Upper lobe of left lung (tissue), 6 donors: ENCODE measurements around the gene TRMT2B. TPM values are rescaled to one million over a fixed set of nuclear protein-coding genes. Genes with fewer than 3 reads are reported as not detected.

ENCODE experiments used
- ATAC-seq, 2 donors: fragments of 200-7000 bp; cut with Tn5 transposase; one replicate each; pipeline ENCODE4 v1.9.1; 2022; ENCODE audit warnings: mild to moderate bottlenecking in 2 of 2, moderate library complexity in 2 of 2; ENCODE audit not compliant: low FRiP score in 2 of 2
- DNase-seq, 2 donors: peaks; one replicate each; pipeline ENCODE4 v3.0.0-alpha.2; 2019 to 2020
- H3K27ac ChIP-seq, 4 donors: fragments of 200-600 bp; sonication (generic); one replicate each; pipeline ENCODE4 v1.5.1; 2016 to 2019
- H3K27me3 ChIP-seq, 4 donors: fragments of 200-600 bp; sonication (generic); one replicate each; pipeline ENCODE4 v1.5.1; 2017 to 2019
- H3K36me3 ChIP-seq, 4 donors: fragments of 200-600 bp; sonication (generic); one replicate each; pipeline ENCODE4 v1.5.1; 2016 to 2019
- H3K4me1 ChIP-seq, 4 donors: fragments of 200-600 bp; sonication (generic); one replicate each; pipeline ENCODE4 v1.5.1; 2018 to 2019
- H3K4me3 ChIP-seq, 4 donors: fragments of 200-600 bp; sonication (generic); one replicate each; pipeline ENCODE4 v1.5.1; 2017 to 2019; ENCODE audit warnings: mild to moderate bottlenecking in 2 of 4, moderate library complexity in 1 of 4
- H3K9me3 ChIP-seq, 4 donors: fragments of 200-600 bp; sonication (generic); one replicate each; pipeline ENCODE4 v1.5.1; 2018 to 2019
- CTCF ChIP-seq, 6 experiments: fragments of 450-650 bp in 4 of 6; fragments of 200-600 bp in 2 of 6; sonication (generic) in 2 of 6; IDR thresholded peaks; one replicate each; pipeline ENCODE4 v1.5.1; 2016 to 2019; ENCODE audit warnings: antibody characterized with exemption in 6 of 6
- EP300 ChIP-seq, 4 donors: sonication (generic); formaldehyde crosslinking; IDR thresholded peaks; one replicate each; pipeline ENCODE4 v1.5.1; 2017; ENCODE audit warnings: antibody characterized with exemption in 4 of 4, control low read depth in 2 of 4
- POLR2A ChIP-seq, 4 donors: fragments of 450-650 bp; IDR thresholded peaks; one replicate each; pipeline ENCODE4 v1.5.1; 2016 to 2017; ENCODE audit warnings: antibody characterized with exemption in 4 of 4, mild to moderate bottlenecking in 2 of 4
- POLR2AphosphoS5 ChIP-seq, 2 donors: sonication (generic); formaldehyde crosslinking; IDR thresholded peaks; one replicate each; pipeline ENCODE4 v1.5.1; 2017; ENCODE audit warnings: antibody characterized with exemption in 2 of 2
- WGBS, 2 donors: methylation state at CpG; one replicate each; pipeline ENCODE4 v1.1.5; 2017 to 2018; 5-methylcytosine and 5-hydroxymethylcytosine counted together
- total RNA-seq, 6 donors: library from RNA; depleted of rRNA in 4 of 6; stranded (reverse); fragments of >200 nt in 4 of 6; gene quantifications; one replicate each; pipeline versions ENCODE4 v1.1.0 to v1.2.1, GENCODE V29; 2016 to 2021
- donor health status: DM: no; HTN: no; CAD: no; lungs with moderate emphysema.
- donor health status: DM: no; HTN: yes; CAD: no; lungs with severe emphysema.

TRMT2B gene
- total RNA-seq: 10 to 100 TPM; 11.4 to 32.5 (median 19.9) TPM

- H3K4me1 ChIP-seq: peaks cover 0 to 4% (median 0%) of the 10 kb centered on the region in 4 donors
- peak; percentile 95 to 99 for ATAC-seq
- TF ChIP-seq EP300 (IDR thresholded peaks at IDR 0.05): no peak
- peak in 1 of 4 donors; percentile 52 for TF ChIP-seq POLR2A (IDR thresholded peaks at IDR 0.05)
- peak in 1 of 2 donors; percentile 36 for TF ChIP-seq POLR2AphosphoS5 (IDR thresholded peaks at IDR 0.05)
- TF ChIP-seq CTCF (IDR thresholded peaks at IDR 0.05): no peak
- no peaks in the 10 kb centered on the region for H3K27me3 ChIP-seq
- H3K4me3 ChIP-seq: peak within 1 kb of the TSS; percentile 41 to 69 (median 58)
- 0 to 41% methylated on average over 16 to 37 of the region's 43 CpGs for WGBS, 2 donors
- no peaks in the 10 kb centered on the region for H3K9me3 ChIP-seq
- H3K27ac ChIP-seq: peak within 1 kb of the TSS; percentile 86 to 90 (median 90)
- peak; percentile 82 to 88 for DNase-seq
- no peaks in the 10 kb centered on the region for H3K36me3 ChIP-seq
Measured at GRCh38 chrX:101051549-101052302, at the start of gene TRMT2B. TSS of gene TRMT2B (minus strand) at chrX:101052111. CDS start at chrX:101042289, 9,822 bp downstream.

- Histone ChIP-seq H3K4me1 (peaks cover 0 to 3% (median 0%) of the 10 kb centered on the region in 4 donors), H3K27ac (peak within 1 kb of the TSS; percentile 61 to 78 (median 68))
Measured at GRCh38 chrX:101097546-101098453, 45.9 kb upstream of the TRMT2B start, which contains the start of gene CENPI. TSS of gene CENPI (plus strand) at chrX:101098204. CDS start at chrX:101101071, 2,867 bp downstream.

GRCh38 chrX:101091817-101092216 is 39.9 kb upstream of the TRMT2B start:
- no peak for ATAC-seq
- TF ChIP-seq CTCF (IDR thresholded peaks at IDR 0.05) (no peak), EP300 (IDR thresholded peaks at IDR 0.05) (no peak), POLR2A (IDR thresholded peaks at IDR 0.05) (no peak), POLR2AphosphoS5 (IDR thresholded peaks at IDR 0.05) (no peak)
- Histone ChIP-seq H3K27ac (no peak overlapping the region), H3K4me1 (no peaks in the 10 kb centered on the region), H3K9me3 (no peaks in the 10 kb centered on the region), H3K4me3 (no peak overlapping the region), H3K27me3 (no peaks in the 10 kb centered on the region), H3K36me3 (no peaks in the 10 kb centered on the region)
- WGBS, 2 donors: 53 to 89% methylated on average over 1 of the region's 1 CpG
- no peak for DNase-seq

More at GRCh38 chrX:101097546-101098453, 45.9 kb upstream of the TRMT2B start, which contains the start of gene CENPI:
- H3K4me3 ChIP-seq: peak within 1 kb of the TSS in 3 of 4 donors; percentile 43 to 56 (median 50)
- H3K36me3 ChIP-seq: no peaks in the 10 kb centered on the region
- DNase-seq (peak; percentile 93 to 97), ATAC-seq (peak; percentile 98 to 100)
- no peaks in the 10 kb centered on the region for H3K27me3 ChIP-seq
- H3K9me3 ChIP-seq: no peaks in the 10 kb centered on the region
- peak; percentile 22 to 54 for TF ChIP-seq POLR2AphosphoS5 (IDR thresholded peaks at IDR 0.05)
- peak in 1 of 6 experiments; percentile 9 for TF ChIP-seq CTCF (IDR thresholded peaks at IDR 0.05)
- TF ChIP-seq EP300 (IDR thresholded peaks at IDR 0.05): no peak
- peak in 2 of 4 donors; percentile 38 to 57 for TF ChIP-seq POLR2A (IDR thresholded peaks at IDR 0.05)
- 0 to 39% methylated on average over 21 to 43 of the region's 48 CpGs for WGBS, 2 donors

- DNase-seq (no peak), ATAC-seq (no peak)
- Histone ChIP-seq H3K27ac (no peak overlapping the region), H3K36me3 (no peaks in the 10 kb centered on the region), H3K4me1 (no peaks in the 10 kb centered on the region), H3K9me3 (no peaks in the 10 kb centered on the region), H3K27me3 (no peaks in the 10 kb centered on the region), H3K4me3 (no peak overlapping the region)
- 59 to 78% methylated on average over 1 to 3 of the region's 3 CpGs for WGBS, 2 donors
- TF ChIP-seq POLR2AphosphoS5 (IDR thresholded peaks at IDR 0.05): no peak
- TF ChIP-seq EP300 (IDR thresholded peaks at IDR 0.05): no peak
- TF ChIP-seq POLR2A (IDR thresholded peaks at IDR 0.05): no peak
- no peak for TF ChIP-seq CTCF (IDR thresholded peaks at IDR 0.05)
Measured at GRCh38 chrX:101081231-101081630, 29.3 kb upstream of the TRMT2B start.
